OCI-LY7 (cell line): Measurements from ENCODE around the gene ANP32A. TPM values are rescaled to one million over a fixed set of nuclear protein-coding genes. Genes with fewer than 3 reads are reported as not detected.

Source experiments
- BruUV-seq: library from RNA; stranded (reverse); fragments of 400-500 nt; replicated peaks from 2 replicates; lab custom pipeline; 2021; lab: Mats Ljungman, UMichigan
- CTCF ChIA-PET: fragments of 300-600 bp; sonication (Branson Sonifier 250); formaldehyde crosslinking; loops from one replicate; lab custom pipeline; 2022; ENCODE audit warnings: antibody characterized with exemption; ENCODE audit not compliant: unreplicated experiment; lab: Charles Lee
- POLR2A ChIA-PET: fragments of 300-600 bp; sonication (Branson Sonifier 250); formaldehyde crosslinking; loops from one replicate; lab custom pipeline; 2022; ENCODE audit warnings: antibody characterized with exemption; lab: Charles Lee
- DNase-seq: peaks from one replicate; pipeline ENCODE4 v3.0.0-alpha.2; 2015; ENCODE audit warnings: low spot score
- H2AFZ ChIP-seq: fragments of 200-600 bp; sonication (generic), shearing (Covaris generic); 2 replicates; pipeline ENCODE4 v1.6.1; 2014; ENCODE audit warnings: mild to moderate bottlenecking, antibody characterized with exemption, low read length, moderate library complexity
- H3K27ac ChIP-seq: fragments of 200-600 bp; sonication (generic); 2 replicates; pipeline ENCODE4 v1.5.1; 2014; ENCODE audit warnings: mixed run types, low read depth, mild to moderate bottlenecking, moderate library complexity, low read length, inconsistent platforms; ENCODE audit not compliant: poor library complexity, severe bottlenecking
- H3K36me3 ChIP-seq: fragments of 200-600 bp; sonication (generic); 2 replicates; pipeline ENCODE4 v1.6.1; 2014; ENCODE audit warnings: mild to moderate bottlenecking, antibody characterized with exemption, low read length, moderate library complexity, mixed read lengths; ENCODE audit not compliant: insufficient read depth
- H3K4me1 ChIP-seq: fragments of 200-600 bp; sonication (generic); 2 replicates; pipeline ENCODE4 v1.5.1; 2014; ENCODE audit warnings: mild to moderate bottlenecking, low read length; ENCODE audit not compliant: insufficient read depth, poor library complexity, severe bottlenecking
- H3K4me2 ChIP-seq: fragments of 200-600 bp; sonication (generic); 2 replicates; pipeline ENCODE4 v1.6.1; 2014; ENCODE audit warnings: mild to moderate bottlenecking, low read length
- H3K4me3 ChIP-seq: fragments of 200-600 bp; sonication (generic); 2 replicates; pipeline ENCODE4 v1.5.1; 2014; ENCODE audit warnings: mild to moderate bottlenecking, low read depth, low read length; ENCODE audit not compliant: poor library complexity, severe bottlenecking
- H3K79me2 ChIP-seq: fragments of 200-600 bp; sonication (generic); 2 replicates; pipeline ENCODE4 v1.6.1; 2016; ENCODE audit warnings: low read depth, mild to moderate bottlenecking, low read length, moderate library complexity, mixed read lengths; ENCODE audit not compliant: insufficient read depth
- H3K9me2 ChIP-seq: fragments of 200-600 bp; sonication (generic); 2 replicates; pipeline ENCODE4 v1.6.1; 2016; ENCODE audit warnings: mild to moderate bottlenecking, low read length, mixed read lengths; ENCODE audit not compliant: insufficient read depth
- H3K9me3 ChIP-seq: fragments of 200-600 bp; sonication (generic); 2 replicates; pipeline ENCODE4 v1.6.1; 2014; ENCODE audit warnings: mild to moderate bottlenecking, mixed run types, low read length, mixed read lengths
- H4K20me1 ChIP-seq: fragments of 200-600 bp; sonication (generic); 2 replicates; pipeline ENCODE4 v1.6.1; 2014; ENCODE audit warnings: mild to moderate bottlenecking, antibody characterized with exemption, low read length, moderate library complexity, mixed read lengths; ENCODE audit not compliant: insufficient read depth
- EZH2phosphoT487 ChIP-seq: fragments of 200-600 bp; sonication (generic); IDR thresholded peaks from 2 replicates; pipeline ENCODE4 v1.6.1; 2018; ENCODE audit warnings: low read depth, borderline replicate concordance, mild to moderate bottlenecking, mixed run types, antibody characterized with exemption, low read length, moderate library complexity, mixed read lengths
- intact Hi-C: fragments of 100-400 bp; cut with micrococcal nuclease; formaldehyde crosslinking; loops from one replicate; pipeline ENCODE4 v1.10.0; 2022; ENCODE audit not compliant: unreplicated experiment
- total RNA-seq, 2 experiments: library from RNA; depleted of rRNA in 1 of 2; stranded (reverse); fragments of >200 nt in 1 of 2; shearing (Covaris generic) in 1 of 2; gene quantifications; 2 replicates each; pipeline ENCODE4 v1.2.3, GENCODE V29; 2014 to 2022
- TF ChIP-seq, protein P1 (sequence below): fragments of 200-600 bp; sonication (generic); conservative IDR thresholded peaks from 2 replicates; pipeline ENCODE4 v1.5.1; 2014; ENCODE audit warnings: mild to moderate bottlenecking, antibody characterized with exemption, low read length, moderate library complexity, mixed read lengths

The ANP32A gene
- total RNA-seq, 2 experiments from 2014 or later = 232 to 580 TPM

DNA sequence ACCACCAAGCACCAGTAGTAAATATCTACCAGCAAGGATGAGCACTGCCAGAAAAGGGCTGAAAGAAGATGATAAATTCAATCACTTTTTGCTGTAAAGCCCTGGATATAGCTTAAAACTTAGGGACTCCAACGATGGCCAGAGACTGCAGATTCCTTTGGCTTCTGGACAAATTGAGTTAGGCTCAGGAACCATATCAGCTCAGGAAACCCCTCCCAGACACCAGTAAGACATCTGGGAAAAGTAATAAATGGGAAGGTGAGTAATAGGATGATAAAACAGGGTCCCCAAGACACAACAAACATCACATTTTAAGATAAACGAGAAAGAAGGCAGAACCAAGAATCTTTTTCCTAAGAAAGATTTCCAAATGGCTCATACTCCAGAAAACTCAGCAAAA, 65.0 kb downstream of the ANP32A start:
- Histone ChIP-seq H3K4me3 (no peak overlapping the region), H3K4me2 (no peak overlapping the region), H3K36me3 (no peaks in the 10 kb centered on the region), H3K9me2 (no peaks in the 10 kb centered on the region), H3K27ac (no peak overlapping the region), H4K20me1 (no peaks in the 10 kb centered on the region), H2AFZ (no peak overlapping the region), H3K9me3 (no peaks in the 10 kb centered on the region), H3K79me2 (no peaks in the 10 kb centered on the region), H3K4me1 (no peaks in the 10 kb centered on the region)
- ChIA-PET POLR2A (interaction anchor here (0.6 to 1.3 kb wide), 2 partner anchors 168 to 379 kb away, joined by 3 to 4 read pairs; no protein-coding TSS in a partner anchor), CTCF (no interaction called here)
- intact Hi-C loops = no loop called here
- TF ChIP-seq, protein P1, sequence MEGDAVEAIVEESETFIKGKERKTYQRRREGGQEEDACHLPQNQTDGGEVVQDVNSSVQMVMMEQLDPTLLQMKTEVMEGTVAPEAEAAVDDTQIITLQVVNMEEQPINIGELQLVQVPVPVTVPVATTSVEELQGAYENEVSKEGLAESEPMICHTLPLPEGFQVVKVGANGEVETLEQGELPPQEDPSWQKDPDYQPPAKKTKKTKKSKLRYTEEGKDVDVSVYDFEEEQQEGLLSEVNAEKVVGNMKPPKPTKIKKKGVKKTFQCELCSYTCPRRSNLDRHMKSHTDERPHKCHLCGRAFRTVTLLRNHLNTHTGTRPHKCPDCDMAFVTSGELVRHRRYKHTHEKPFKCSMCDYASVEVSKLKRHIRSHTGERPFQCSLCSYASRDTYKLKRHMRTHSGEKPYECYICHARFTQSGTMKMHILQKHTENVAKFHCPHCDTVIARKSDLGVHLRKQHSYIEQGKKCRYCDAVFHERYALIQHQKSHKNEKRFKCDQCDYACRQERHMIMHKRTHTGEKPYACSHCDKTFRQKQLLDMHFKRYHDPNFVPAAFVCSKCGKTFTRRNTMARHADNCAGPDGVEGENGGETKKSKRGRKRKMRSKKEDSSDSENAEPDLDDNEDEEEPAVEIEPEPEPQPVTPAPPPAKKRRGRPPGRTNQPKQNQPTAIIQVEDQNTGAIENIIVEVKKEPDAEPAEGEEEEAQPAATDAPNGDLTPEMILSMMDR = no peak
- no peak for TF ChIP-seq EZH2phosphoT487
- BruUV-seq = no TSS peak
- DNase-seq = no peak

DNA sequence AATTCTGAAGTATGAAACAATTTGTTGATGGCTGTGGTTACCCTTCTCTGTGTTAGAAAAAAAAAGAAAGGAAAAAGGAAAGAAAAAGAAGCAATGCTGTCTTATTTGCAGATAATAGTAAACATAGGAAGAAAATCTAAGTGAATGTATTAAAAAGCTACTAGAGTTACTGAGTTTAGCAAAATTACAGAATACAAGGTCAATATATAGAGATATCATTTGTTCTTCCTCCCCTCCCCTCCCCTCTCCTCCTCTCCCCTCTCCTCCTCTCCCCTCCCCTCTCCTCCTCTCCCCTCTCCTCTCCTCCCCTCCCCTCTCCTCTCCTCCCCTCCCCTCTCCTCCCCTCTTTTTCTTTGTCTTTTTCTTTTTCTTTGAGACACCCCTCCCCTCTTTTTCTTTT, 69.1 kb downstream of the ANP32A start:
- TF ChIP-seq, protein P1 = no peak
- TF ChIP-seq EZH2phosphoT487 = no peak
- intact Hi-C loops = no loop called here

DNA sequence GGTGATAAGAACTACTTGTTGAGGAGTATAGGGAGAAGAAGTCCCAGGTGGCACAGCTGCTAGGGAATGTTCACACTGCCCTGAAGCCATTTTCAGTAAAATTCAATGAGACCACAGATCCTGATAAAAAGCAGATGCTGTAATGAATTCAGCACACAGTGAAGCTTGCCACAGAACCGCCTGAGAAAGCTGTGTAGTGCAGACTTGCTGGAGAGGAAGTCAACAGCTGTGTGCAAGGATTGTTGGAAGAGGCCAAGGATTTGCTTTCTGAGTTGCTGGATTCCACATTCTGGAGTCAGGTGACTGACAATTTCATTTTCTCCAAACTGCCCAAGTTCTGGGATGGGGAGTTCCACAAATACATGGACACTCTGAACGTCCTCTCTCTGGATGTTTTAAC, 70.9 kb downstream of the ANP32A start:
- intact Hi-C loops = no loop called here
- CTCF ChIA-PET = no interaction called here
- no peaks in the 10 kb centered on the region for H4K20me1 ChIP-seq
- POLR2A ChIA-PET = no interaction called here
- H3K9me2 ChIP-seq = no peaks in the 10 kb centered on the region
- no peaks in the 10 kb centered on the region for H3K36me3 ChIP-seq
- no peak for TF ChIP-seq EZH2phosphoT487
- TF ChIP-seq, protein P1 = no peak
- no peak overlapping the region for H3K27ac ChIP-seq
- H3K4me2 ChIP-seq = no peak overlapping the region
- no peak overlapping the region for H3K4me3 ChIP-seq
- no TSS peak for BruUV-seq
- no peaks in the 10 kb centered on the region for H3K4me1 ChIP-seq
- H3K79me2 ChIP-seq = no peaks in the 10 kb centered on the region
- no peak for DNase-seq
- no peaks in the 10 kb centered on the region for H3K9me3 ChIP-seq
- H2AFZ ChIP-seq = no peak overlapping the region

More for the DNA sequence above, 69.1 kb downstream of the ANP32A start:
- Histone ChIP-seq H3K79me2 (no peaks in the 10 kb centered on the region), H4K20me1 (no peaks in the 10 kb centered on the region), H3K4me3 (no peak overlapping the region), H3K9me2 (no peaks in the 10 kb centered on the region), H2AFZ (no peak overlapping the region), H3K27ac (no peak overlapping the region), H3K36me3 (no peaks in the 10 kb centered on the region), H3K4me2 (no peak overlapping the region), H3K9me3 (no peaks in the 10 kb centered on the region), H3K4me1 (no peaks in the 10 kb centered on the region)
- BruUV-seq = no TSS peak
- ChIA-PET POLR2A (no interaction called here), CTCF (no interaction called here)
- no peak for DNase-seq
